HG03095 (cell line): ENCODE data around the gene PLA2G15.

ENCODE experiments used
- ATAC-seq: cut with Tn5 transposase; IDR thresholded peaks from one replicate; pipeline ENCODE4 v1.9.1; 2021; ENCODE audit warnings: moderate library complexity; ENCODE audit not compliant: unreplicated experiment

PLA2G15 gene

GRCh38 chr16:68232335-68232734 lies 12.8 kb upstream of the PLA2G15 start:
- no peak for ATAC-seq

GRCh38 chr16:68233085-68233834 lies 11.9 kb upstream of the PLA2G15 start:
- no peak for ATAC-seq

- no peak for ATAC-seq
These were observed 11.4 kb upstream of the PLA2G15 start for GRCh38 chr16:68233835-68234187.

- ATAC-seq = no peak
These were observed 10.7 kb upstream of the PLA2G15 start for GRCh38 chr16:68234188-68235107.

- no peak for ATAC-seq
These were observed 9.9 kb upstream of the PLA2G15 start for GRCh38 chr16:68235108-68235886.

GRCh38 chr16:68235887-68236136 lies 9.4 kb upstream of the PLA2G15 start, which contains the start of gene ESRP2:
Gene ESRP2, minus strand, starts transcription at chr16:68236127. Its CDS starts 82 bp downstream, at chr16:68236045.
- ATAC-seq = no peak

GRCh38 chr16:68236137-68236825 lies 8.9 kb upstream of the PLA2G15 start:
- no peak for ATAC-seq

- no peak for ATAC-seq
These were observed 8.3 kb upstream of the PLA2G15 start for GRCh38 chr16:68236826-68237242.

- ATAC-seq = peak; percentile 73
These were observed 7.7 kb upstream of the PLA2G15 start for GRCh38 chr16:68237243-68238028.

- peak; percentile 24 for ATAC-seq
These were observed 7.2 kb upstream of the PLA2G15 start for GRCh38 chr16:68238029-68238345.

GRCh38 chr16:68242085-68242484 lies 3.1 kb upstream of the PLA2G15 start:
- no peak for ATAC-seq

- no peak for ATAC-seq
These were observed 2.0 kb upstream of the PLA2G15 start for GRCh38 chr16:68242926-68243858.

- ATAC-seq = no peak
These were observed 681 bp upstream of the PLA2G15 start for GRCh38 chr16:68244481-68244902.

- no peak for ATAC-seq
These were observed 948 bp downstream of the PLA2G15 start for GRCh38 chr16:68246121-68246520.

- ATAC-seq = no peak
These were observed 1.5 kb downstream of the PLA2G15 start for GRCh38 chr16:68246666-68247065.

GRCh38 chr16:68247400-68247799 lies 2.2 kb downstream of the PLA2G15 start:
- no peak for ATAC-seq

GRCh38 chr16:68247932-68248331 lies 2.8 kb downstream of the PLA2G15 start:
- no peak for ATAC-seq

- ATAC-seq = no peak
These were observed 4.2 kb downstream of the PLA2G15 start for GRCh38 chr16:68249371-68249770.

GRCh38 chr16:68250951-68251350 lies 5.8 kb downstream of the PLA2G15 start:
- ATAC-seq = no peak
